Erythroblast (primary cell): ENCODE measurements around the gene CCDC77.

ENCODE experiments used
- GATA1 ChIP-seq: IDR thresholded peaks from 2 replicates; pipeline ENCODE4 v1.6.1; 2011; ENCODE audit warnings: low read depth, mild to moderate bottlenecking, control low read depth, low read length, moderate library complexity
- POLR2A ChIP-seq: IDR thresholded peaks from 2 replicates; pipeline ENCODE4 v1.6.1; 2011; ENCODE audit warnings: mild to moderate bottlenecking, low read length

DNA sequence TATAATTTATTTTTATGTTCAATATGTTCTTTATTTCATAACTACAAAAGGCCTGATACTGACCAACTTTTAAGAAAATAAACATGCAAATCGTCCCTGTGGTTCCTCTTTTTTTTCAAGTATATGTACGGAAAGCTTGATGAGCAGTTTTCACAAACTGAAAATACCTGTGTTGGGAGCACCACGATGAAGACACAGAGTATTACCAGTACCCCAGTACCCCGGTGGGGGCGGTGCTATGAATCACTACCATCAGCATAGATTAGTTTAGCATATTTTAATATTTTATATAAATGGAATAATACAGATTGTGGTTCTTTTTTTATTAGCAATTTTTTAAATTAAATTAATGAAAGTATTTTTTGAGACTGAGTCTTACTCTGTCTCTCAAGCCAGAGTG, 65.3 kb downstream of the CCDC77 start:
- TF ChIP-seq POLR2A: no peak
- no peak for TF ChIP-seq GATA1
